Panc1 (cell line): ENCODE results near the gene PLEKHN1. TPM values are rescaled to one million over a fixed set of nuclear protein-coding genes. Genes with fewer than 3 reads are reported as not detected.

Source experiments
- ATAC-seq: fragments of 200-7000 bp; cut with Tn5 transposase; 2 replicates; pipeline ENCODE4 v1.9.1; 2020; ENCODE audit warnings: mild to moderate bottlenecking, moderate library complexity
- BruUV-seq: library from RNA; stranded (reverse); fragments of 400-500 nt; replicated peaks from 2 replicates; lab custom pipeline; 2021; lab: Mats Ljungman, UMichigan
- CTCF ChIA-PET: fragments of 300-600 bp; sonication (Branson Sonifier 250); formaldehyde crosslinking; loops from one replicate; lab custom pipeline; 2022; ENCODE audit warnings: antibody characterized with exemption; lab: Charles Lee
- POLR2A ChIA-PET: fragments of 300-600 bp; sonication (Branson Sonifier 250); formaldehyde crosslinking; loops from one replicate; lab custom pipeline; 2022; ENCODE audit warnings: antibody characterized with exemption; lab: Charles Lee
- DNase-seq: peaks from one replicate; pipeline ENCODE4 v3.0.0-alpha.2; 2010; ENCODE audit warnings: low read depth, low spot score
- H3K27ac ChIP-seq: 2 replicates; pipeline ENCODE4 v1.5.1; 2011; ENCODE audit warnings: mild to moderate bottlenecking, low read length, inconsistent platforms
- H3K27me3 ChIP-seq: fragments of 200-500 bp; sonication (Bioruptor generic); 2 replicates; pipeline ENCODE4 v1.6.0; 2014; ENCODE audit warnings: low read length, inconsistent platforms; ENCODE audit not compliant: control insufficient read depth, insufficient read depth
- H3K36me3 ChIP-seq: fragments of 200-500 bp; sonication (Bioruptor generic); 2 replicates; pipeline ENCODE4 v1.5.1; 2014; ENCODE audit warnings: inconsistent platforms, mild to moderate bottlenecking, low read length, moderate library complexity; ENCODE audit not compliant: control insufficient read depth, insufficient read depth
- H3K4me1 ChIP-seq: 2 replicates; pipeline ENCODE4 v1.5.1; 2011; ENCODE audit warnings: inconsistent platforms, mild to moderate bottlenecking, low read length, moderate library complexity; ENCODE audit not compliant: control insufficient read depth, insufficient read depth
- H3K4me3 ChIP-seq, 2 experiments: 2 replicates each; pipeline ENCODE4 v1.5.1; 2011 to 2012; ENCODE audit warnings: low read depth in 2 of 2, low read length in 2 of 2, mild to moderate bottlenecking in 2 of 2, inconsistent platforms in 1 of 2, moderate library complexity in 1 of 2
- H3K9me3 ChIP-seq: fragments of 200-500 bp; sonication (Bioruptor generic); 2 replicates; pipeline ENCODE4 v1.5.1; 2014; ENCODE audit warnings: low read depth, mild to moderate bottlenecking, inconsistent platforms, low read length, moderate library complexity; ENCODE audit not compliant: control insufficient read depth, insufficient read depth
- CTCF ChIP-seq: fragments of 450-650 bp; IDR thresholded peaks from 2 replicates; pipeline ENCODE4 v1.5.1; 2017; ENCODE audit warnings: mild to moderate bottlenecking
- POLR2AphosphoS5 ChIP-seq: IDR thresholded peaks from 2 replicates; pipeline ENCODE4 v1.6.1; 2012; ENCODE audit warnings: mild to moderate bottlenecking, low read depth, low read length, moderate library complexity
- REST ChIP-seq, 2 experiments: IDR thresholded peaks; 2 replicates each; pipeline ENCODE4 v1.6.1; 2011 to 2012; ENCODE audit warnings: low read depth in 2 of 2, control low read depth in 1 of 2, low read length in 1 of 2, mild to moderate bottlenecking in 1 of 2, moderate library complexity in 1 of 2; ENCODE audit not compliant: insufficient read depth in 1 of 2
- SIN3A ChIP-seq: IDR thresholded peaks from 2 replicates; pipeline ENCODE4 v1.6.1; 2012; ENCODE audit warnings: low read depth, mild to moderate bottlenecking, low read length, moderate library complexity, borderline replicate concordance; ENCODE audit not compliant: insufficient read depth
- TCF7L2 ChIP-seq: IDR thresholded peaks from 2 replicates; pipeline ENCODE4 v1.6.1; 2011; ENCODE audit warnings: mild to moderate bottlenecking, low read depth, low read length, inconsistent platforms
- in situ Hi-C: cut with HindIII; loops from 2 replicates; pipeline ENCODE4 v1.10.0; 2016; ENCODE audit warnings: low sequenced_read_pairs, low pct_unique_long_range_greater_than_20kb
- intact Hi-C: fragments of 100-400 bp; cut with micrococcal nuclease; formaldehyde crosslinking; loops from one replicate; pipeline ENCODE4 v1.10.0; 2022; ENCODE audit not compliant: unreplicated experiment
- total RNA-seq: library from RNA; stranded (reverse); gene quantifications from one replicate; pipeline ENCODE4 v1.2.1, GENCODE V29; 2021; ENCODE audit not compliant: unreplicated experiment

Gene PLEKHN1
- total RNA-seq, 1 experiment from 2014 or later: 9.8 TPM

- POLR2A ChIA-PET: no interaction called here
- TF ChIP-seq CTCF: no peak
- no peak for TF ChIP-seq TCF7L2
- no peak for TF ChIP-seq SIN3A
- TF ChIP-seq REST (IDR thresholded peaks at IDR 0.05; ENCODE audit: insufficient read depth in 1 of 2, low read depth in 2 of 2, low read length in 1 of 2): no peak
- no peak for TF ChIP-seq POLR2AphosphoS5
- CTCF ChIA-PET: no interaction called here
- Histone ChIP-seq H3K4me1 (peaks cover 16% of the 10 kb centered on the region), H3K36me3 (no peaks in the 10 kb centered on the region; the same call in 1 of the 2 replicates), H3K9me3 (no peaks in the 10 kb centered on the region), H3K4me3 (no peak overlapping the region), H3K27ac (no peak overlapping the region), H3K27me3 (no peaks in the 10 kb centered on the region)
- in situ Hi-C loops: no loop called here
- intact Hi-C loops: no loop called here
- BruUV-seq: no TSS peak
- ATAC-seq: no peak
- no peak for DNase-seq
Observed at GRCh38 chr1:995665-996633, 29.7 kb downstream of the PLEKHN1 start.

- no peak for ATAC-seq
- peak overlapping the region; percentile 59; the same call in 1 of the 2 replicates for H3K27ac ChIP-seq
- no peaks in the 10 kb centered on the region; the same call in 1 of the 2 replicates for H3K36me3 ChIP-seq
- CTCF ChIA-PET: interaction anchor here (1.4 kb wide), 1 partner anchor 13 kb away, joined by 4 read pairs; no protein-coding TSS in a partner anchor
- peaks cover 16% of the 10 kb centered on the region for H3K4me1 ChIP-seq
- peak overlapping the region in 1 of 2 experiments; percentile 8; a peak in 1 of 4 replicates for H3K4me3 ChIP-seq
- POLR2A ChIA-PET: no interaction called here
- intact Hi-C loops: no loop called here
- TF ChIP-seq CTCF: no peak
- no peak for TF ChIP-seq POLR2AphosphoS5
- TF ChIP-seq REST (IDR thresholded peaks at IDR 0.05; ENCODE audit: insufficient read depth in 1 of 2, low read depth in 2 of 2, low read length in 1 of 2): no peak
- no peak for TF ChIP-seq TCF7L2
- no peak for TF ChIP-seq SIN3A
- DNase-seq: no peak
- H3K27me3 ChIP-seq: no peaks in the 10 kb centered on the region
- BruUV-seq: no TSS peak
- no peaks in the 10 kb centered on the region for H3K9me3 ChIP-seq
- in situ Hi-C loops: no loop called here
Observed at GRCh38 chr1:996851-997712, 30.8 kb downstream of the PLEKHN1 start.
